HCT116 (cell line): Measurements from ENCODE around the gene HOXD8.

Source experiments
- EZH2 ChIP-seq: fragments of 200-600 bp; sonication (generic); IDR thresholded peaks from 2 replicates; pipeline ENCODE4 v1.6.1; 2017; ENCODE audit warnings: antibody characterized with exemption, mixed run types
- TCF7L2 ChIP-seq: IDR thresholded peaks from 2 replicates; pipeline ENCODE4 v1.7.0; 2011; ENCODE audit warnings: borderline replicate concordance, inconsistent platforms; ENCODE audit not compliant: insufficient read depth, insufficient read length; ENCODE audit errors: extremely low read depth
- TF ChIP-seq, protein P1 (sequence below), 3 experiments: fragments of 200-600 bp in 1 of 3; sonication (generic) in 1 of 3; IDR thresholded peaks in 2 of 3; conservative IDR thresholded peaks in 1 of 3; 2 replicates each; pipeline ENCODE4 v1.5.1; 2012 to 2017; ENCODE audit warnings: low read depth in 2 of 3, low read length in 2 of 3, antibody characterized with exemption in 1 of 3, borderline replicate concordance in 1 of 3, control low read depth in 1 of 3, mild to moderate bottlenecking in 1 of 3, mixed read lengths in 1 of 3, mixed run types in 1 of 3, moderate library complexity in 1 of 3; ENCODE audit not compliant: insufficient read depth in 1 of 3

DNA sequence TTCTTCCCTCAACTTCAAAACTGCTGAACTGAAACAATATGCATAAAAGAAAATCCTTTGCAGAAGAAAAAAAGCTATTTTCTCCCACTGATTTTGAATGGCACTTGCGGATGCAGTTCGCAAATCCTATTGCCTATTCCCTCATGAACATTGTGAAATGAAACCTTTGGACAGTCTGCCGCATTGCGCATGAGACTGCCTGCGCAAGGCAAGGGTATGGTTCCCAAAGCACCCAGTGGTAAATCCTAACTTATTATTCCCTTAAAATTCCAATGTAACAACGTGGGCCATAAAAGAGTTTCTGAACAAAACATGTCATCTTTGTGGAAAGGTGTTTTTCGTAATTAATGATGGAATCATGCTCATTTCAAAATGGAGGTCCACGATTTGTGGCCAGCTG lies 8.4 kb downstream of the HOXD8 start:
- TF ChIP-seq TCF7L2 (no peak), EZH2 (no peak)
- TF ChIP-seq, protein P1, sequence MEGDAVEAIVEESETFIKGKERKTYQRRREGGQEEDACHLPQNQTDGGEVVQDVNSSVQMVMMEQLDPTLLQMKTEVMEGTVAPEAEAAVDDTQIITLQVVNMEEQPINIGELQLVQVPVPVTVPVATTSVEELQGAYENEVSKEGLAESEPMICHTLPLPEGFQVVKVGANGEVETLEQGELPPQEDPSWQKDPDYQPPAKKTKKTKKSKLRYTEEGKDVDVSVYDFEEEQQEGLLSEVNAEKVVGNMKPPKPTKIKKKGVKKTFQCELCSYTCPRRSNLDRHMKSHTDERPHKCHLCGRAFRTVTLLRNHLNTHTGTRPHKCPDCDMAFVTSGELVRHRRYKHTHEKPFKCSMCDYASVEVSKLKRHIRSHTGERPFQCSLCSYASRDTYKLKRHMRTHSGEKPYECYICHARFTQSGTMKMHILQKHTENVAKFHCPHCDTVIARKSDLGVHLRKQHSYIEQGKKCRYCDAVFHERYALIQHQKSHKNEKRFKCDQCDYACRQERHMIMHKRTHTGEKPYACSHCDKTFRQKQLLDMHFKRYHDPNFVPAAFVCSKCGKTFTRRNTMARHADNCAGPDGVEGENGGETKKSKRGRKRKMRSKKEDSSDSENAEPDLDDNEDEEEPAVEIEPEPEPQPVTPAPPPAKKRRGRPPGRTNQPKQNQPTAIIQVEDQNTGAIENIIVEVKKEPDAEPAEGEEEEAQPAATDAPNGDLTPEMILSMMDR (IDR thresholded peaks at IDR 0.05 in 2 of 3, conservative IDR thresholded peaks at IDR 0.05 in 1 of 3; ENCODE audit: borderline replicate concordance in 1 of 3, insufficient read depth in 1 of 3, low read depth in 2 of 3, low read length in 2 of 3) = no peak
